Erythroblast (primary cell): ENCODE data around the gene MICAL3.

Experiments
- GATA1 ChIP-seq: IDR thresholded peaks from 2 replicates; pipeline ENCODE4 v1.6.1; 2011; ENCODE audit warnings: low read depth, mild to moderate bottlenecking, control low read depth, low read length, moderate library complexity
- POLR2A ChIP-seq: IDR thresholded peaks from 2 replicates; pipeline ENCODE4 v1.6.1; 2011; ENCODE audit warnings: mild to moderate bottlenecking, low read length

GRCh38 chr22:17939579-17939978 lies 84.8 kb downstream of the MICAL3 start:
- TF ChIP-seq POLR2A = no peak
- TF ChIP-seq GATA1 = no peak
